Suprapubic skin (tissue), 4 donors: Measurements from ENCODE around the gene MSANTD3.

Source experiments
- CTCF ChIP-seq, 2 donors: fragments of 200-600 bp in 1 of 2; fragments of 450-650 bp in 1 of 2; sonication (generic) in 1 of 2; IDR thresholded peaks; one replicate each; pipeline ENCODE4 v1.5.1; 2016 to 2019; ENCODE audit warnings: antibody characterized with exemption in 2 of 2, mild to moderate bottlenecking in 1 of 2, moderate library complexity in 1 of 2
- EP300 ChIP-seq: sonication (generic); formaldehyde crosslinking; IDR thresholded peaks from one replicate; pipeline ENCODE4 v1.6.1; 2017; ENCODE audit warnings: antibody characterized with exemption
- POLR2A ChIP-seq, 2 donors: fragments of 450-650 bp; IDR thresholded peaks; one replicate each; pipeline ENCODE4 v1.6.1; 2017; ENCODE audit warnings: antibody characterized with exemption in 2 of 2, mild to moderate bottlenecking in 2 of 2, moderate library complexity in 2 of 2
- POLR2AphosphoS5 ChIP-seq, 3 donors: sonication (generic); formaldehyde crosslinking; IDR thresholded peaks; one replicate each; pipeline ENCODE4 v1.6.1; 2017; ENCODE audit warnings: antibody characterized with exemption in 3 of 3

- no peak for TF ChIP-seq CTCF (IDR thresholded peaks at IDR 0.05)
- no peak for TF ChIP-seq POLR2AphosphoS5 (IDR thresholded peaks at IDR 0.05)
- TF ChIP-seq POLR2A (IDR thresholded peaks at IDR 0.05) = no peak
- no peak for TF ChIP-seq EP300
Measured at GRCh38 chr9:100427366-100428263, 672 bp downstream of the MSANTD3 start.
